ENCODE measurements around the gene F12.
"Not testable (repeated sequence)": the region's sequence is repeated elsewhere in the genome, so short reads cannot be mapped to it uniquely, and the experiment has no call there.

Gene F12

GRCh38 chr5:177380805-177381126, 28.6 kb downstream of the F12 start:
- no peak overlapping the region for H3K4me3 ChIP-seq (ENCODE audit: low read length in 2 of 2)
- H3K9ac ChIP-seq (ENCODE audit: low read length in 2 of 2): no peak overlapping the region
- peaks cover 0 to 2% of the 10 kb centered on the region in 2 donors for H3K27me3 ChIP-seq (ENCODE audit: control insufficient read depth in 1 of 2, insufficient read depth in 2 of 2, low read length in 2 of 2)
- no peaks in the 10 kb centered on the region for H3K36me3 ChIP-seq (ENCODE audit: control insufficient read depth in 2 of 2, insufficient read depth in 2 of 2, low read length in 2 of 2)
- H3K27ac ChIP-seq (ENCODE audit: low read length): no peak overlapping the region
- no peaks in the 10 kb centered on the region for H3K9me3 ChIP-seq (ENCODE audit: control insufficient read depth in 2 of 2, low read length in 2 of 2)
- peaks cover 3% of the 10 kb centered on the region for H3K4me1 ChIP-seq (ENCODE audit: control insufficient read depth, insufficient read depth, low read length)

DNA sequence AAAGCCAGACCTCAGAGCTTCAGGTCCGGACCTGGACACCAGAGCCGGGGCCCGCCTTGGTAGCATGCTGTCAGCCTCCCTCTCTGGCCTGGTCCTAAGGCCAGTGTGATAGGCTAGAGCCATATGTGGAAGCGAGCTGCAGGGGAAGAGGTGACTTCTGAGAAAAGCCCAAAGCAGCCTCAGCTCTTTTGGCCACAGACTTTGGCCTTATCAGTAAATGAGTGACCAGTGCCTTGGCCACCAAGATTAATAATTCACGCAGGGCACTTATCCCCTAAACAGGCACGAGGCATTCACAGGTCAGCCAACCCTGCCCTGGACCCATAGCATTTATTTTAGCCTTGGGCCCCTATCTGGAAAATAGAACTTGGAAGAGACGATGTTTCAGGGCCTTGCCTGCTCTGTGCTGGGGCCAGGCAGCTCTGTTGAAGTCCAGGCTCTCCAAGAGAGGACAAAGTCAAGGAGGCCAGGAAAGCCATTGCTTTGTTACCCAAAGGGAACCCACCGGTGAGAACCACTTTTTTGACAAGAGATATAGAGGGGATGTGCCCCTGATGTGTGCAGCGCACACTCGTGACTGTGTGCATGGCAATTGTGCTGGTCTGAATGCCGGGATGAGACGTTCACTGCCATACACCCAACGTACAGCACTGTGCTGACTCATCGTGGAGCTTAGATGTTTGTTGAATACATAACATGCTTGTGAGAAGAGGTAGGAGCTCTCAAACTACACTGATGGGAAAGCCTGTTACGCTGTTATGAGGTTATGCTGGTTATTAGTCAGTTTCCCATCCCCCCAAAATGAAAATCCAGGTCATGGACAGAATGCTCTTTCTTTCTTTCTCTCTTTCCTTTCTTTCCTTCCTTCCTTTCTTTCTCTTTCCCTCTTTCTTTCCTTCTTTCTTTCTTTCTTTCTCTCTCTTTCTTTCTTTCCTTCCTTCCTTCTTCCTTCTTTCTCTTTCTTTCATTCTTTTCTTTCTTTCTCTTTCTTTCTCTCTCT, 30.2 kb downstream of the F12 start:
- H3K27ac ChIP-seq (ENCODE audit: low read length): no peak overlapping the region
- H3K36me3 ChIP-seq (ENCODE audit: control insufficient read depth in 2 of 2, insufficient read depth in 2 of 2, low read length in 2 of 2): no peaks in the 10 kb centered on the region
- H3K27me3 ChIP-seq (ENCODE audit: control insufficient read depth in 1 of 2, insufficient read depth in 2 of 2, low read length in 2 of 2): peaks cover 0 to 2% of the 10 kb centered on the region in 2 donors
- no peak overlapping the region for H3K4me3 ChIP-seq (ENCODE audit: low read length in 2 of 2)
- H3K9me3 ChIP-seq (ENCODE audit: control insufficient read depth in 2 of 2, low read length in 2 of 2): no peaks in the 10 kb centered on the region
- H3K4me1 ChIP-seq (ENCODE audit: control insufficient read depth, insufficient read depth, low read length): peaks cover 3% of the 10 kb centered on the region
- H3K9ac ChIP-seq (ENCODE audit: low read length in 2 of 2): no peak overlapping the region

GRCh38 chr5:177377851-177378776, 31.2 kb downstream of the F12 start:
- Histone ChIP-seq H3K9me3 (ENCODE audit: control insufficient read depth in 2 of 2, low read length in 2 of 2) (no peaks in the 10 kb centered on the region), H3K27ac (ENCODE audit: low read length) (no peak overlapping the region), H3K36me3 (ENCODE audit: control insufficient read depth in 2 of 2, insufficient read depth in 2 of 2, low read length in 2 of 2) (no peaks in the 10 kb centered on the region), H3K4me3 (ENCODE audit: low read length in 2 of 2) (no peak overlapping the region), H3K9ac (ENCODE audit: low read length in 2 of 2) (no peak overlapping the region), H3K4me1 (ENCODE audit: control insufficient read depth, insufficient read depth, low read length) (peaks cover 3% of the 10 kb centered on the region), H3K27me3 (ENCODE audit: control insufficient read depth in 1 of 2, insufficient read depth in 2 of 2, low read length in 2 of 2) (peaks cover 0 to 2% of the 10 kb centered on the region in 2 donors)

- Histone ChIP-seq H3K36me3 (ENCODE audit: control insufficient read depth in 2 of 2, insufficient read depth in 2 of 2, low read length in 2 of 2) (no peaks in the 10 kb centered on the region), H3K27ac (ENCODE audit: low read length) (no peak overlapping the region), H3K4me3 (ENCODE audit: low read length in 2 of 2) (no peak overlapping the region)
Measured at GRCh38 chr5:177376107-177376506, 33.3 kb downstream of the F12 start.

GRCh38 chr5:177375516-177375915, 33.8 kb downstream of the F12 start:
- not testable (repeated sequence) for H3K4me1 ChIP-seq (ENCODE audit: control insufficient read depth, insufficient read depth, low read length); H3K9ac ChIP-seq (ENCODE audit: low read length in 2 of 2); H3K36me3 ChIP-seq (ENCODE audit: control insufficient read depth in 2 of 2, insufficient read depth in 2 of 2, low read length in 2 of 2); H3K27ac ChIP-seq (ENCODE audit: low read length); H3K9me3 ChIP-seq (ENCODE audit: control insufficient read depth in 2 of 2, low read length in 2 of 2); H3K27me3 ChIP-seq (ENCODE audit: control insufficient read depth in 1 of 2, insufficient read depth in 2 of 2, low read length in 2 of 2); H3K4me3 ChIP-seq (ENCODE audit: low read length in 2 of 2)

More at GRCh38 chr5:177376107-177376506, 33.3 kb downstream of the F12 start:
- Histone ChIP-seq H3K9ac (ENCODE audit: low read length in 2 of 2) (no peak overlapping the region), H3K9me3 (ENCODE audit: control insufficient read depth in 2 of 2, low read length in 2 of 2) (no peaks in the 10 kb centered on the region), H3K4me1 (ENCODE audit: control insufficient read depth, insufficient read depth, low read length) (peaks cover 7% of the 10 kb centered on the region), H3K27me3 (ENCODE audit: control insufficient read depth in 1 of 2, insufficient read depth in 2 of 2, low read length in 2 of 2) (peaks cover 0 to 2% of the 10 kb centered on the region in 2 donors)

- Histone ChIP-seq H3K4me3 (ENCODE audit: low read length in 2 of 2) (no peak overlapping the region), H3K4me1 (ENCODE audit: control insufficient read depth, insufficient read depth, low read length) (peaks cover 9% of the 10 kb centered on the region), H3K9ac (ENCODE audit: low read length in 2 of 2) (no peak overlapping the region), H3K9me3 (ENCODE audit: control insufficient read depth in 2 of 2, low read length in 2 of 2) (no peaks in the 10 kb centered on the region), H3K27me3 (ENCODE audit: control insufficient read depth in 1 of 2, insufficient read depth in 2 of 2, low read length in 2 of 2) (peaks cover 0 to 2% of the 10 kb centered on the region in 2 donors), H3K36me3 (ENCODE audit: control insufficient read depth in 2 of 2, insufficient read depth in 2 of 2, low read length in 2 of 2) (no peaks in the 10 kb centered on the region), H3K27ac (ENCODE audit: low read length) (no peak overlapping the region)
Measured at GRCh38 chr5:177374211-177374610, 35.2 kb downstream of the F12 start.

GRCh38 chr5:177373806-177374205, 35.6 kb downstream of the F12 start:
- no peak overlapping the region for H3K27ac ChIP-seq (ENCODE audit: low read length)

GRCh38 chr5:177372910-177373309, 36.5 kb downstream of the F12 start:
- no peak overlapping the region for H3K27ac ChIP-seq (ENCODE audit: low read length)

More at GRCh38 chr5:177373806-177374205, 35.6 kb downstream of the F12 start:
- Histone ChIP-seq H3K36me3 (ENCODE audit: control insufficient read depth in 2 of 2, insufficient read depth in 2 of 2, low read length in 2 of 2) (no peaks in the 10 kb centered on the region), H3K4me3 (ENCODE audit: low read length in 2 of 2) (no peak overlapping the region), H3K27me3 (ENCODE audit: control insufficient read depth in 1 of 2, insufficient read depth in 2 of 2, low read length in 2 of 2) (peaks cover 0 to 2% of the 10 kb centered on the region in 2 donors), H3K9ac (ENCODE audit: low read length in 2 of 2) (no peak overlapping the region), H3K9me3 (ENCODE audit: control insufficient read depth in 2 of 2, low read length in 2 of 2) (no peaks in the 10 kb centered on the region), H3K4me1 (ENCODE audit: control insufficient read depth, insufficient read depth, low read length) (peaks cover 9% of the 10 kb centered on the region)

GRCh38 chr5:177372034-177372896, 37.1 kb downstream of the F12 start:
- H3K27me3 ChIP-seq (ENCODE audit: control insufficient read depth in 1 of 2, insufficient read depth in 2 of 2, low read length in 2 of 2): no peaks in the 10 kb centered on the region
- peaks cover 16% of the 10 kb centered on the region for H3K4me1 ChIP-seq (ENCODE audit: control insufficient read depth, insufficient read depth, low read length)
- H3K4me3 ChIP-seq (ENCODE audit: low read length in 2 of 2): no peak overlapping the region
- no peaks in the 10 kb centered on the region for H3K9me3 ChIP-seq (ENCODE audit: control insufficient read depth in 2 of 2, low read length in 2 of 2)
- H3K9ac ChIP-seq (ENCODE audit: low read length in 2 of 2): no peak overlapping the region
- no peak overlapping the region for H3K27ac ChIP-seq (ENCODE audit: low read length)
- H3K36me3 ChIP-seq (ENCODE audit: control insufficient read depth in 2 of 2, insufficient read depth in 2 of 2, low read length in 2 of 2): no peaks in the 10 kb centered on the region

More at GRCh38 chr5:177372910-177373309, 36.5 kb downstream of the F12 start:
- H3K27me3 ChIP-seq (ENCODE audit: control insufficient read depth in 1 of 2, insufficient read depth in 2 of 2, low read length in 2 of 2): peaks cover 0 to 2% of the 10 kb centered on the region in 2 donors
- peaks cover 9% of the 10 kb centered on the region for H3K4me1 ChIP-seq (ENCODE audit: control insufficient read depth, insufficient read depth, low read length)
- H3K36me3 ChIP-seq (ENCODE audit: control insufficient read depth in 2 of 2, insufficient read depth in 2 of 2, low read length in 2 of 2): no peaks in the 10 kb centered on the region
- no peak overlapping the region for H3K4me3 ChIP-seq (ENCODE audit: low read length in 2 of 2)
- no peaks in the 10 kb centered on the region for H3K9me3 ChIP-seq (ENCODE audit: control insufficient read depth in 2 of 2, low read length in 2 of 2)
- H3K9ac ChIP-seq (ENCODE audit: low read length in 2 of 2): no peak overlapping the region
